ENCODE data around the gene ALKBH8. TPM values are rescaled to one million over a fixed set of nuclear protein-coding genes. Genes with fewer than 3 reads are reported as not detected.
A peak's percentile ranks its signal among the peaks of the same experiment; 100 is the strongest.
"Not testable (repeated sequence)": the region's sequence is repeated elsewhere in the genome, so short reads cannot be mapped to it uniquely, and the experiment has no call there.

The ALKBH8 gene
- total RNA-seq, 1 experiment from 2014 or later, result 7.9 TPM

- DNase-seq (ENCODE audit: low spot score), result peak; percentile 31
Observed at GRCh38 chr11:107576497-107577345, 11.2 kb upstream of the ALKBH8 start.

GRCh38 chr11:107573438-107573837, 7.9 kb upstream of the ALKBH8 start:
- no peak for DNase-seq (ENCODE audit: low spot score)

- no peak for DNase-seq (ENCODE audit: low spot score)
Observed at GRCh38 chr11:107570015-107570414, 4.5 kb upstream of the ALKBH8 start.

- no peak for DNase-seq (ENCODE audit: low spot score)
Observed at GRCh38 chr11:107567739-107568335, 2.3 kb upstream of the ALKBH8 start.

GRCh38 chr11:107566569-107566968, 1.0 kb upstream of the ALKBH8 start:
- no peak for DNase-seq (ENCODE audit: low spot score)

GRCh38 chr11:107565955-107566501, 493 bp upstream of the ALKBH8 start:
- DNase-seq (ENCODE audit: low spot score), result not testable (repeated sequence)

- DNase-seq (ENCODE audit: low spot score), result no peak
Observed at GRCh38 chr11:107564877-107565218, 687 bp downstream of the ALKBH8 start.

GRCh38 chr11:107563702-107564101, 1.8 kb downstream of the ALKBH8 start:
- peak; percentile 59 for DNase-seq (ENCODE audit: low spot score)

- DNase-seq (ENCODE audit: low spot score), result peak; percentile 41
Observed at GRCh38 chr11:107562647-107563208, 2.8 kb downstream of the ALKBH8 start.

- no peak for DNase-seq (ENCODE audit: low spot score)
Observed at GRCh38 chr11:107561688-107562087, 3.8 kb downstream of the ALKBH8 start.

- DNase-seq (ENCODE audit: low spot score), result no peak
Observed at GRCh38 chr11:107550304-107550703, 15.2 kb downstream of the ALKBH8 start.

GRCh38 chr11:107549954-107550285, 15.6 kb downstream of the ALKBH8 start:
- no peak for DNase-seq (ENCODE audit: low spot score)

- DNase-seq (ENCODE audit: low spot score), result peak; percentile 38
Observed at GRCh38 chr11:107549253-107549953, 16.1 kb downstream of the ALKBH8 start.

- no peak for DNase-seq (ENCODE audit: low spot score)
Observed at GRCh38 chr11:107547961-107548360, 17.6 kb downstream of the ALKBH8 start.

- peak; percentile 67 for DNase-seq (ENCODE audit: low spot score)
Observed at GRCh38 chr11:107545101-107545514, 20.4 kb downstream of the ALKBH8 start.

GRCh38 chr11:107538821-107539220, 26.7 kb downstream of the ALKBH8 start:
- no peak for DNase-seq (ENCODE audit: low spot score)

- no peak for DNase-seq (ENCODE audit: low spot score)
Observed at GRCh38 chr11:107538239-107538638, 27.3 kb downstream of the ALKBH8 start.

- DNase-seq (ENCODE audit: low spot score), result not testable (repeated sequence)
Observed at GRCh38 chr11:107537155-107537554, 28.4 kb downstream of the ALKBH8 start.

- no peak for DNase-seq (ENCODE audit: low spot score)
Observed at GRCh38 chr11:107526197-107526596, 39.3 kb downstream of the ALKBH8 start.

- no peak for DNase-seq (ENCODE audit: low spot score)
Observed at GRCh38 chr11:107508858-107509244, 56.7 kb downstream of the ALKBH8 start.

- no peak for DNase-seq (ENCODE audit: low spot score)
Observed at GRCh38 chr11:107508201-107508857, 57.2 kb downstream of the ALKBH8 start.
